H9 (cell line): ENCODE measurements around the gene CHD9NB. TPM values are rescaled to one million over a fixed set of nuclear protein-coding genes. Genes with fewer than 3 reads are reported as not detected.

Experiments used
- DNase-seq: peaks from one replicate; pipeline ENCODE4 v3.0.0-alpha.2; 2017
- H2AFZ ChIP-seq: one replicate; pipeline ENCODE4 v1.6.1; 2013; ENCODE audit warnings: mild to moderate bottlenecking, low read length, control low read depth, moderate library complexity
- H2AK5ac ChIP-seq: 2 replicates; pipeline ENCODE4 v1.6.1; 2013; ENCODE audit warnings: low read length, control low read depth, mixed read lengths; ENCODE audit not compliant: insufficient read length
- H2BK120ac ChIP-seq: one replicate; pipeline ENCODE4 v1.6.1; 2013; ENCODE audit warnings: low read depth, mild to moderate bottlenecking, low read length, control low read depth, inconsistent platforms; ENCODE audit not compliant: poor library complexity, severe bottlenecking
- H2BK12ac ChIP-seq: 2 replicates; pipeline ENCODE4 v1.6.1; 2013; ENCODE audit warnings: low read length, control low read depth, mixed read lengths, low read depth; ENCODE audit not compliant: insufficient read length
- H2BK15ac ChIP-seq: 2 replicates; pipeline ENCODE4 v1.6.1; 2013; ENCODE audit warnings: low read depth, low read length, control low read depth
- H2BK20ac ChIP-seq: one replicate; pipeline ENCODE4 v1.6.1; 2013; ENCODE audit warnings: low read depth, mild to moderate bottlenecking, low read length, control low read depth, inconsistent platforms; ENCODE audit not compliant: poor library complexity, severe bottlenecking
- H2BK5ac ChIP-seq: 2 replicates; pipeline ENCODE4 v1.6.1; 2013; ENCODE audit warnings: low read length, control low read depth, mixed read lengths; ENCODE audit not compliant: insufficient read length
- H3K14ac ChIP-seq: 2 replicates; pipeline ENCODE4 v1.6.1; 2013; ENCODE audit warnings: low read length, control low read depth; ENCODE audit not compliant: insufficient read depth
- H3K18ac ChIP-seq: 2 replicates; pipeline ENCODE4 v1.6.1; 2013; ENCODE audit warnings: low read depth, mild to moderate bottlenecking, mixed read lengths, low read length, control low read depth; ENCODE audit not compliant: insufficient read length
- H3K23ac ChIP-seq: 2 replicates; pipeline ENCODE4 v1.6.1; 2013; ENCODE audit warnings: low read length, control low read depth, mixed read lengths, low read depth; ENCODE audit not compliant: insufficient read length
- H3K23me2 ChIP-seq: 2 replicates; pipeline ENCODE4 v1.6.1; 2013; ENCODE audit warnings: low read depth, mild to moderate bottlenecking, mixed read lengths, low read length, control low read depth; ENCODE audit not compliant: insufficient read length, poor library complexity, severe bottlenecking
- H3K27ac ChIP-seq: 2 replicates; pipeline ENCODE4 v1.5.1; 2013; ENCODE audit warnings: low read length, control low read depth, mixed read lengths, low read depth; ENCODE audit not compliant: insufficient read length
- H3K27me3 ChIP-seq: 2 replicates; pipeline ENCODE4 v1.6.1; 2013; ENCODE audit warnings: low read length, control low read depth, inconsistent platforms; ENCODE audit not compliant: insufficient read depth
- H3K4ac ChIP-seq: 2 replicates; pipeline ENCODE4 v1.6.1; 2013; ENCODE audit warnings: low read depth, mild to moderate bottlenecking, control low read depth, inconsistent platforms, low read length, moderate library complexity
- H3K4me1 ChIP-seq: 2 replicates; pipeline ENCODE4 v1.6.1; 2013; ENCODE audit warnings: low read length, control low read depth, inconsistent platforms; ENCODE audit not compliant: insufficient read depth
- H3K4me2 ChIP-seq: 2 replicates; pipeline ENCODE4 v1.6.1; 2013; ENCODE audit warnings: low read length, control low read depth, mixed read lengths; ENCODE audit not compliant: insufficient read length, insufficient read depth
- H3K56ac ChIP-seq: 2 replicates; pipeline ENCODE4 v1.6.1; 2013; ENCODE audit warnings: low read depth, mild to moderate bottlenecking, mixed read lengths, low read length, control low read depth; ENCODE audit not compliant: insufficient read length
- H3K79me1 ChIP-seq: 2 replicates; pipeline ENCODE4 v1.6.1; 2013; ENCODE audit warnings: low read depth, mild to moderate bottlenecking, moderate library complexity, low read length, control low read depth, inconsistent platforms; ENCODE audit not compliant: insufficient read depth, poor library complexity, severe bottlenecking
- H3K79me2 ChIP-seq: 2 replicates; pipeline ENCODE4 v1.6.1; 2013; ENCODE audit warnings: low read length, control low read depth, inconsistent platforms; ENCODE audit not compliant: insufficient read depth
- H3K9ac ChIP-seq: 2 replicates; pipeline ENCODE4 v1.6.1; 2013; ENCODE audit warnings: low read length, control low read depth, mixed read lengths; ENCODE audit not compliant: insufficient read length; ENCODE audit errors: extremely low read depth
- H3K9me3 ChIP-seq: one replicate; pipeline ENCODE4 v1.6.1; 2013; ENCODE audit warnings: low read depth, low read length, inconsistent platforms; ENCODE audit not compliant: control insufficient read depth
- H3T11ph ChIP-seq: one replicate; pipeline ENCODE4 v1.6.1; 2013; ENCODE audit warnings: mild to moderate bottlenecking, low read length, control low read depth, inconsistent platforms
- H4K20me1 ChIP-seq: one replicate; pipeline ENCODE4 v1.6.1; 2013; ENCODE audit not compliant: control insufficient read depth, insufficient read length, insufficient read depth
- H4K5ac ChIP-seq: 2 replicates; pipeline ENCODE4 v1.6.1; 2013; ENCODE audit warnings: low read depth, mild to moderate bottlenecking, mixed read lengths, low read length, control low read depth; ENCODE audit not compliant: insufficient read length
- H4K8ac ChIP-seq: replicated peaks from 2 replicates; pipeline ENCODE4 v1.6.1; 2013; ENCODE audit warnings: low read length, control low read depth, mixed read lengths, low read depth; ENCODE audit not compliant: insufficient read length
- H4K91ac ChIP-seq: 2 replicates; pipeline ENCODE4 v1.6.1; 2013; ENCODE audit warnings: low read depth, mild to moderate bottlenecking, moderate library complexity, mixed read lengths, low read length, control low read depth; ENCODE audit not compliant: insufficient read length
- H3K27ac Mint-ChIP-seq, 3 experiments: 2 replicates in 2 of 3; 3 replicates in 1 of 3; pipeline ENCODE4 v1.8.0; 2020 to 2021; ENCODE audit warnings: mixed read lengths in 3 of 3, mild to moderate bottlenecking in 1 of 3, moderate library complexity in 1 of 3
- H3K27me3 Mint-ChIP-seq: 2 replicates; pipeline ENCODE4 v1.8.0; 2021; ENCODE audit warnings: low read depth, mild to moderate bottlenecking, moderate library complexity, mixed read lengths
- H3K36me3 Mint-ChIP-seq, 3 experiments: 2 replicates in 2 of 3; 3 replicates in 1 of 3; pipeline ENCODE4 v1.8.0; 2020 to 2021; ENCODE audit warnings: low read depth in 3 of 3, mixed read lengths in 3 of 3; ENCODE audit not compliant: insufficient read depth in 1 of 3
- H3K4me1 Mint-ChIP-seq, 2 experiments: 2 replicates each; pipeline ENCODE4 v1.8.0; 2020; ENCODE audit warnings: mixed read lengths in 2 of 2
- H3K4me3 Mint-ChIP-seq, 2 experiments: 2 replicates in 1 of 2; 3 replicates in 1 of 2; pipeline ENCODE4 v1.8.0; 2020 to 2021; ENCODE audit warnings: mild to moderate bottlenecking in 2 of 2, mixed read lengths in 2 of 2, moderate library complexity in 1 of 2
- H3K9me3 Mint-ChIP-seq, 2 experiments: 2 replicates in 1 of 2; 3 replicates in 1 of 2; pipeline ENCODE4 v1.8.0; 2020; ENCODE audit warnings: mild to moderate bottlenecking in 2 of 2, mixed read lengths in 2 of 2, moderate library complexity in 1 of 2
- CTCF ChIP-seq: fragments of 200-600 bp; sonication (generic); conservative IDR thresholded peaks from 3 replicates; pipeline ENCODE4 v1.8.0; 2021; ENCODE audit warnings: antibody characterized with exemption, mild to moderate bottlenecking
- WGBS: extraction: QIAGEN DNeasy Blood & Tissue Kit; methylation state at CpG from one replicate; pipeline ENCODE4 v1.1.7; 2013; ENCODE audit warnings: missing lambda C conversion rate, low lambda C conversion rate, mixed read lengths; ENCODE audit not compliant: insufficient read length; ENCODE audit errors: extremely low coverage; 5-methylcytosine and 5-hydroxymethylcytosine counted together
- total RNA-seq: library from RNA; stranded (reverse); gene quantifications from 2 replicates; pipeline ENCODE4 v1.2.1, GENCODE V29; 2021

CHD9NB gene
- total RNA-seq, 1 experiment from 2014 or later: 3.3 TPM

- no peak overlapping the region for H2AK5ac ChIP-seq
- H2BK120ac ChIP-seq: no peak overlapping the region
- H2BK15ac ChIP-seq: no peak overlapping the region
- H3K23me2 ChIP-seq: no peaks in the 10 kb centered on the region
- H3K79me2 ChIP-seq: no peaks in the 10 kb centered on the region
- H3K56ac ChIP-seq: no peak overlapping the region
- no peak overlapping the region for H4K91ac ChIP-seq
- H3K14ac ChIP-seq: no peak overlapping the region
- no peak overlapping the region for H2AFZ ChIP-seq
- no peak overlapping the region for H3K23ac ChIP-seq
- Mint-ChIP-seq H3K27ac (no peak overlapping the region), H3K27me3 (peaks cover 2% of the 10 kb centered on the region; the same call in 1 of the 2 replicates), H3K4me3 (no peak overlapping the region), H3K4me1 (peaks cover 5% of the 10 kb centered on the region in 2 experiments; a peak in 3 of 4 replicates), H3K36me3 (no peaks in the 10 kb centered on the region), H3K9me3 (no peaks in the 10 kb centered on the region; a peak in 2 of 5 replicates)
- H2BK12ac ChIP-seq: no peak overlapping the region
- no peaks in the 10 kb centered on the region for H3K27me3 ChIP-seq
- no peak overlapping the region for H4K8ac ChIP-seq
- H4K5ac ChIP-seq: no peak overlapping the region
- no peaks in the 10 kb centered on the region for H3K79me1 ChIP-seq
- H3K27ac ChIP-seq: no peak overlapping the region
- H2BK5ac ChIP-seq: no peak overlapping the region
- H3K4ac ChIP-seq: no peak overlapping the region
- no peak for DNase-seq
- no peaks in the 10 kb centered on the region for H3K4me1 ChIP-seq
- no peak for TF ChIP-seq CTCF
- no peak overlapping the region for H3K4me2 ChIP-seq
- H4K20me1 ChIP-seq: no peaks in the 10 kb centered on the region
- H2BK20ac ChIP-seq: no peak overlapping the region
- no CpG with 5 or more reads among the region's 1 CpG for WGBS
- no peaks in the 10 kb centered on the region for H3K9me3 ChIP-seq
- H3K18ac ChIP-seq: no peak overlapping the region
- H3K9ac ChIP-seq: no peak overlapping the region
- no peak overlapping the region for H3T11ph ChIP-seq
Measured at GRCh38 chr16:52991572-52991971, 61.1 kb downstream of the CHD9NB start.

Other genes starting within 250 kb of the CHD9NB start
- 37.6 and 46.2 TPM in 2 replicates for gene CHD9, start 2.1 kb upstream of the CHD9NB start, total RNA-seq